ENCODE measurements around the gene SPEN.
"Not testable (repeated sequence)": the region's sequence is repeated elsewhere in the genome, so short reads cannot be mapped to it uniquely, and the experiment has no call there.

The SPEN gene

DNA sequence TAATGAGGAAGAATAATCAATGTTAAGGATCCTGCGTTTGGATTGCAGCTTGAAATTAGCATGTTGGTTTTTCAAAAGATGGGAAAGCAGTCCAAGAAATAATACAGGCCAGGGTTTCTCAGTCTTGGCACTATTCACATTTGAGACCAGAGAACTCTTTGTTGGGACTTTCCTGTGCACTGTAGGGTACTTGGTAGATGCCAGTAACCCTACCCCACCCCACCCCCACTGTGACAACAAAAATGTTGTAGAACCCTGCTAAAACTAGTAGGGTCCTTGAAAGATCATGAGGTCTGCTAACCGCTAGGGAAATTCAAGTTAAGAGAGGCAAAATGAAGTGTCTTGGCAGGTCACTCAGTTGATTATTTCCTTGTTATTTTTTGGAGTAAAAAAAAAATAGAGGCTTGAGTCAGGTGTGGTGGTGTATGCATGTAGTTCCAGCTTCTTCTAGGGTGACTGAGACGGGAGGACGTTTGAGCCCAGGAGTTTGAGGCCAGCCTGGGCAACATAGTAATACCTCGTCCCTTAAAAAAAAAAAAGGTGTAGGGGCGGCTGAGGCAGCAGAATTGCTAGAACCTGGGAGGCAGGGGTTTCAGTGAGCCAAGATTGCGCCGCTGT lies 53.3 kb downstream of the SPEN start:
- DNase-seq (ENCODE audit: low read depth) = no peak

DNA sequence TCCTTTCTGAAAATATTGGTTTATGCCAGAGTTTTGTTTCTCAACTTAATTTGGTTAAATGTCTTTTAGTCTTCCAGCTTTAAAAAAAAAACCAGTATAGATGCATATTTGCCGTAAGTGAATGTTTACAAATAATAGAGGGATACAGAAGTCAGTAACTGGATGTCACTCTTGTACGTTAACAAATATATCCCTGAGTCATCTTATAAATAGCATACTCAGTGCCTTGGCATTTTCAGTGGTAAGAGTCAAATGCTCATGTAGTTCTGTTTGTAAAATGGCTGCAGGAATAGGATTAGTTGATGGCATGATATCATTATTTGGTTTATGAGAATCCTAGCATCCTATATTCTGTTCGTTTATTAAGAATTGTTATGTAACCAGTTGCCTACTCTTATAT lies 55.4 kb downstream of the SPEN start:
- DNase-seq (ENCODE audit: low read depth) = no peak

GRCh38 chr1:15908597-15908996 lies 61.1 kb downstream of the SPEN start:
- DNase-seq (ENCODE audit: low read depth) = no peak

DNA sequence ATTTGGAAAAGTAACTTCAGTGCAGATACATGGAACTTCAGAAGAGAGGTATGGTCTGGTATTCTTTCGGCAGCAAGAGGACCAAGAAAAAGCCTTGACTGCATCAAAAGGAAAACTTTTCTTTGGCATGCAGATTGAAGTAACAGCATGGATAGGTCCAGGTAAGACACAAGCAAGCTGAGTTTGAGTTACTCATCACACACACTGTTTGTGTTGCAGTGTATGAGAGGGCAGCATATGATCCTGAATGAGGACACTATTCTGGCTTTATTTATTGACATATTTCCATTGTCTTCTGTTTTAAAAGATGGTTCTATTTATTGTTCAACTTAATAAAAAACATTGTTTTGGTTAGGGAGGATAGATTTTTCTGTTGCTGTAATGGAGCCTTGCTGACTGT lies 63.6 kb downstream of the SPEN start:
- no peak for DNase-seq (ENCODE audit: low read depth)

- DNase-seq (ENCODE audit: low read depth) = no peak
Observed at GRCh38 chr1:15911927-15912326, 64.4 kb downstream of the SPEN start.

GRCh38 chr1:15913607-15914006 lies 66.1 kb downstream of the SPEN start:
- not testable (repeated sequence) for DNase-seq (ENCODE audit: low read depth)

DNA sequence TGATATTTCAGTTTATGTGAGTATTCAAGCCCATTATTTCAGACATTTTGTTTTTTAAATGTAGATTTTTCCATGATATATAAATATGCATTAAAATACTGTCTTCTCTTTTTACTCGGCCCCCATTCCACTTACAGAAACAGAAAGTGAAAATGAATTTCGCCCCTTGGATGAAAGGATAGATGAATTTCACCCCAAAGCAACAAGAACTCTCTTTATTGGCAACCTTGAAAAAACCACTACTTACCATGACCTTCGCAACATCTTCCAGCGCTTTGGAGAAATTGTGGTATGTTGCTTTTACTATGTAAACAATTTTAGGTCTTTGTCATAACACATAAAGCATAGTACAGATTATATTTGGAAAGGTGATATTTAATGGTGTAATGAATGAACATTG lies 68.5 kb downstream of the SPEN start:
- no peak for DNase-seq (ENCODE audit: low read depth)

- DNase-seq (ENCODE audit: low read depth) = no peak
Observed at GRCh38 chr1:15916417-15916816, 68.9 kb downstream of the SPEN start.

DNA sequence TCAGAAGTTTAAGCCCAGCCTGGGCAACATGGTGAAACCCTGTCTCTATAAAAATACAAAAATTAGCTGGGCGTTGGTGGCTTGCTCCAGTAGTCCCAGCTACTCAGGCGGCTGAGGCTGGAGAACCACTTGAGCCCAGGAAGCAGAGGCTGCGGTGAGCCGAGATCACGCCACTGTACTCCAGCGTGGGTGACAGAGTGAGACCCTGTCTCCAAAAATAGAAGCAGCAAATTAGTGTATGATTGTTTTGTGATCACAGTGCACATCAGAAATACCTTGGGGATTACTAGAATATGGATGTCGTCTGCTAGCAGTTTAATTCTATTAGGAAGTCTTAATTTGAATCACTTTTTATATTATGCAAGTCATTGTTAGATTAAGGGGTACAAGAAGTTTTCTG lies 69.4 kb downstream of the SPEN start:
- DNase-seq (ENCODE audit: low read depth) = no peak

GRCh38 chr1:15918962-15919715 lies 71.6 kb downstream of the SPEN start:
- peak; percentile 65 for DNase-seq (ENCODE audit: low read depth)

DNA sequence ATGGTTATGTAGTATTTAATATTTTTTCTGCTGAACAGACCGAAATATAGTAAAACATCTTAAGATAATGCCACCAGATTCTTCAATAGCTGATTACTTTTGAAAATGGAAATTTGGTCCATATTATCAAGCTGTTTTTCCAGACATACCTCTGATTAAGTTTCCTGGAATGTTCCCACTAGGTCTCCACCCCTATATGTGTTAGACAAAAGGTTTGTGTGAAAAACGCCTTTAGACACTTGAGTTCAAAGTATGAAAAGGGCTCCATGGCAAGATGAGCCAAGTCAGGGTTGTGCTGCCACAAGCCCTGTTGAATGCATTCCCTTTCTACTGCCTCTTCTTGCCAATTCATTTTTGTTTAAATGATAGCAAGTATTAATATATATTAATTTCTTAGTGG lies 75.7 kb downstream of the SPEN start:
- DNase-seq (ENCODE audit: low read depth) = no peak

DNA sequence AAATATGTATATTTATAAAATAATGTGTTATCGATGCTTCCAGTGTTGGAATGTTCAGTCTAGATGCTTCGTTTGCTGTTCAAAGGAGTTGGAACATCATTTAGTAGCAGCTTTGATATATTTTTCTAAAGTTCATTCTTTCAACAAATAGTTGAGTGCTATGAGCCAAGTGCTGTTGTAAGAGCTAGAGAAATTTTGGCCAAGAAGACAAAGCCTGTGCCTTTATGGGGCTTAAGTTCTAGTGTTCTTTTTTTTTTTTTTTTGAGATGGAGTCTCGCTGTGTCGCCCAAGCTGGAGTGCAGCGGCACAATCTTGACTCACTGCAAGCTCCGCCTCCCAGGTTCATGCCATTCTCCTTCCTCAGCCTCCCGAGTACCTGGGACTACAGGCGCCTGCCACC lies 78.9 kb downstream of the SPEN start:
- DNase-seq (ENCODE audit: low read depth) = not testable (repeated sequence)

DNA sequence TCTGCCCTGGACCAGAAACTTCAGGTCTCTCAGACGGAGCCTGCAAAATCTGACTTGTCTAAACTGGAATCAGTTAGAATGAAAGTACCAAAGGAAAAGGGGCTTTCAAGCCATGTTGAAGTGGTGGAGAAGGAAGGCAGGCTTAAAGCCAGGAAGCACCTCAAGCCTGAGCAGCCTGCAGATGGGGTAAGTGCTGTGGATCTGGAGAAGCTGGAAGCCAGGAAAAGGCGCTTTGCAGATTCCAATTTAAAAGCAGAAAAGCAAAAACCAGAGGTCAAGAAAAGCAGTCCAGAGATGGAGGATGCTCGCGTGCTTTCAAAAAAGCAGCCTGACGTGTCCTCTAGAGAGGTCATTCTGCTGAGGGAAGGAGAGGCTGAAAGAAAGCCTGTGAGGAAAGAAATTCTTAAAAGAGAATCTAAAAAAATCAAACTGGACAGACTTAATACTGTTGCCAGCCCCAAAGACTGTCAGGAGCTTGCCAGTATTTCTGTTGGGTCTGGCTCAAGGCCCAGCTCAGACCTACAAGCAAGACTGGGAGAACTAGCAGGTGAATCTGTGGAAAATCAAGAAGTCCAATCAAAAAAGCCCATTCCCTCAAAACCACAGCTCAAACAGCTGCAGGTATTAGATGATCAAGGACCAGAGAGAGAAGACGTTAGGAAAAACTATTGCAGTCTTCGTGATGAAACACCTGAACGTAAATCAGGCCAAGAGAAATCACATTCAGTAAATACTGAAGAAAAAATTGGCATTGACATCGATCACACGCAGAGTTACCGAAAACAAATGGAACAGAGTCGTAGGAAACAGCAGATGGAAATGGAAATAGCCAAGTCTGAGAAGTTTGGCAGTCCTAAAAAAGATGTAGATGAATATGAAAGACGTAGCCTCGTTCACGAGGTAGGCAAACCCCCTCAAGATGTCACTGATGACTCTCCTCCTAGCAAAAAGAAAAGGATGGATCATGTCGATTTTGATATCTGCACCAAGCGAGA lies 81.8 kb downstream of the SPEN start:
- DNase-seq (ENCODE audit: low read depth) = no peak

DNA sequence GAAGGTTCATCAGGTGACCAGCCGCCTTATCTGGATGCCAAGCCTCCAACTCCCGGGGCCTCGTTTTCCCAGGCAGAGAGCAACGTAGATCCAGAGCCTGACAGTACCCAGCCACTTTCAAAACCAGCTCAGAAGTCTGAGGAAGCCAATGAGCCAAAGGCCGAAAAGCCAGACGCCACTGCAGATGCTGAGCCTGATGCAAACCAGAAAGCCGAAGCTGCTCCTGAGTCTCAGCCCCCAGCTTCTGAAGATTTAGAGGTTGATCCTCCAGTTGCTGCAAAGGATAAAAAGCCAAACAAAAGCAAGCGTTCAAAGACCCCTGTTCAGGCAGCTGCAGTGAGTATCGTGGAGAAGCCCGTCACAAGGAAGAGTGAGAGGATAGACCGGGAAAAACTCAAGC lies 83.9 kb downstream of the SPEN start:
- no peak for DNase-seq (ENCODE audit: low read depth)

DNA sequence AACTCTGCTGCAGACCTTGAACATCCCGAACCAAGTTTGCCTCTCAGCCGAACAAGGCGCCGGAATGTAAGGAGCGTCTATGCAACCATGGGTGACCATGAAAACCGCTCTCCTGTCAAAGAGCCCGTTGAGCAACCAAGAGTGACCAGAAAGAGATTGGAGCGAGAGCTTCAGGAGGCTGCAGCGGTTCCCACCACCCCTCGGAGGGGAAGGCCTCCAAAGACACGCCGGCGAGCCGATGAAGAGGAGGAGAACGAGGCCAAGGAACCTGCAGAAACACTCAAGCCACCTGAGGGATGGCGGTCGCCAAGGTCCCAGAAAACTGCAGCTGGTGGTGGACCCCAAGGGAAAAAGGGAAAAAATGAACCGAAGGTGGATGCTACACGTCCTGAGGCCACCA lies 84.4 kb downstream of the SPEN start:
- DNase-seq (ENCODE audit: low read depth) = no peak

- no peak for DNase-seq (ENCODE audit: low read depth)
Observed at GRCh38 chr1:15932612-15933011, 85.1 kb downstream of the SPEN start.

DNA sequence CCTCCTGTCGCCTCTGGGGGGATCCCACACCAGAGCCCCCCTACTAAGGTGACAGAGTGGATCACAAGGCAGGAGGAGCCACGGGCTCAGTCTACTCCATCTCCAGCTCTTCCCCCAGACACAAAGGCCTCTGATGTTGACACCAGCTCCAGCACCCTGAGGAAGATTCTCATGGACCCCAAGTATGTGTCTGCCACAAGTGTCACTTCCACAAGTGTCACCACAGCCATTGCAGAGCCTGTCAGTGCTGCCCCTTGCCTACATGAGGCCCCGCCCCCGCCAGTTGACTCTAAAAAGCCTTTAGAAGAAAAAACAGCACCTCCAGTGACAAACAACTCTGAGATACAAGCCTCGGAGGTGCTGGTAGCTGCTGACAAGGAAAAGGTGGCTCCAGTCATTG lies 86.2 kb downstream of the SPEN start:
- DNase-seq (ENCODE audit: low read depth) = no peak

- no peak for DNase-seq (ENCODE audit: low read depth)
Observed at GRCh38 chr1:15934211-15935055, 86.9 kb downstream of the SPEN start.

GRCh38 chr1:15935056-15935950 lies 87.8 kb downstream of the SPEN start:
- DNase-seq (ENCODE audit: low read depth) = no peak

DNA sequence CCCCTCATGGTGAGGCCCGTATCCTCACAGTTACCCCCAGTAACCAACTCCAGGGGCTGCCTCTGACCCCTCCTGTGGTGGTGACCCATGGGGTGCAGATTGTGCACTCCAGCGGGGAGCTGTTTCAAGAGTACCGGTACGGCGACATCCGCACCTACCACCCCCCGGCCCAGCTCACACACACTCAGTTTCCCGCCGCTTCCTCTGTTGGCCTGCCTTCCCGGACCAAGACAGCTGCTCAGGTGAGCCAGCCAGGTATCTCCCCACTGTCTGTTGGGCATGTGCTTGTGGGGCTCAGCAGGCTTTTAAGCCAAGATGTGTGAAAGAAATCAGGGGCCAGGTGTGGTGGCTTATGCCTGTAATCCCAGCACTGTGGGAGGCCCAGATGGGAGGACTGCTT lies 88.5 kb downstream of the SPEN start:
- no peak for DNase-seq (ENCODE audit: low read depth)

DNA sequence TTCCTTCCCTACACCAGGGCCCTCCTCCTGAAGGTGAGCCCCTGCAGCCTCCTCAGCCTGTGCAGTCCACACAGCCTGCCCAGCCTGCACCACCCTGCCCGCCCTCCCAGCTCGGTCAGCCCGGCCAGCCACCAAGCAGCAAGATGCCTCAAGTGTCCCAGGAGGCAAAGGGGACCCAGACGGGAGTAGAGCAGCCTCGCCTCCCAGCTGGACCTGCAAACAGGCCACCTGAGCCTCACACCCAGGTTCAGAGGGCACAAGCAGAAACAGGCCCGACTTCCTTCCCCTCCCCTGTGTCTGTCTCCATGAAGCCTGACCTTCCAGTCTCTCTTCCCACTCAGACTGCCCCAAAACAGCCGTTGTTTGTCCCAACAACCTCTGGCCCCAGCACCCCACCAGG lies 89.6 kb downstream of the SPEN start:
- no peak for DNase-seq (ENCODE audit: low read depth)

All from activated T-cell treated with anti-CD3 and anti-CD28 coated beads for 24 hours (primary cell).